GM12878 (cell line): Measurements from ENCODE around the gene TSHR. TPM values are rescaled to one million over a fixed set of nuclear protein-coding genes. Genes with fewer than 3 reads are reported as not detected.

Experiments
- ATAC-seq: fragments of 200-7000 bp; cut with Tn5 transposase; 3 replicates; pipeline ENCODE4 v1.9.1; 2020; ENCODE audit warnings: mild to moderate bottlenecking, moderate library complexity
- BruUV-seq: library from RNA; stranded (reverse); fragments of 400-500 nt; replicated peaks from 2 replicates; lab custom pipeline; 2021; lab: Mats Ljungman, UMichigan
- CTCF ChIA-PET: fragments of 300-600 bp; sonication (Branson Sonifier 250); formaldehyde crosslinking; extraction: SDS; loops from one replicate; lab custom pipeline; 2021; ENCODE audit warnings: inconsistent platforms; lab: Yijun Ruan, JAX
- POLR2A ChIA-PET: fragments of 350-600 bp; formaldehyde crosslinking; extraction: SDS; loops from one replicate; lab custom pipeline; 2021; ENCODE audit warnings: inconsistent platforms; lab: Charles Lee
- RAD21 ChIA-PET: fragments of 300-600 bp; sonication (Branson Sonifier 250); formaldehyde crosslinking; loops from one replicate; lab custom pipeline; 2023; ENCODE audit warnings: antibody characterized with exemption; ENCODE audit not compliant: unreplicated experiment; lab: Charles Lee
- SMC1A ChIA-PET: fragments of 300-600 bp; sonication (Branson Sonifier 250); formaldehyde crosslinking; loops from one replicate; lab custom pipeline; 2023; ENCODE audit not compliant: unreplicated experiment, uncharacterized antibody; lab: Charles Lee
- DNase-seq: peaks from one replicate; pipeline ENCODE4 v3.0.0-alpha.2; 2011; ENCODE audit warnings: low read depth, low spot score
- FAIRE-seq: peaks from 3 replicates; lab custom pipeline; 2011; peaks lifted over from hg19 to GRCh38; lab: Jason Lieb, UNC
- H2AFZ ChIP-seq: 2 replicates; pipeline ENCODE4 v1.6.0; 2011; ENCODE audit warnings: low read depth, low read length, control low read depth; ENCODE audit not compliant: control insufficient read depth
- H3K27ac ChIP-seq: 2 replicates; pipeline ENCODE4 v1.5.1; 2011; ENCODE audit warnings: control low read depth; ENCODE audit not compliant: control insufficient read depth, insufficient read depth
- H3K27me3 ChIP-seq, 2 experiments: replicated peaks in 1 of 2; 2 replicates each; pipeline versions ENCODE4 v1.6.0 to v1.6.1; 2011; ENCODE audit warnings: low read length in 1 of 2; ENCODE audit not compliant: control insufficient read depth in 2 of 2, insufficient read depth in 2 of 2
- H3K36me3 ChIP-seq, 2 experiments: 2 replicates each; pipeline ENCODE4 v1.5.1; 2011; ENCODE audit warnings: low read length in 1 of 2; ENCODE audit not compliant: control insufficient read depth in 2 of 2, insufficient read depth in 2 of 2
- H3K4me1 ChIP-seq: 2 replicates; pipeline ENCODE4 v1.6.1; 2011; ENCODE audit warnings: mild to moderate bottlenecking, low read length, moderate library complexity, mixed read lengths; ENCODE audit not compliant: control insufficient read depth, insufficient read depth
- H3K4me2 ChIP-seq: 2 replicates; pipeline ENCODE4 v1.6.0; 2011; ENCODE audit warnings: control low read depth; ENCODE audit not compliant: control insufficient read depth, insufficient read depth
- H3K4me3 ChIP-seq: fragments of 200-600 bp; sonication (generic); 2 replicates; pipeline ENCODE4 v1.5.1; 2016
- H3K79me2 ChIP-seq: 2 replicates; pipeline ENCODE4 v1.6.0; 2011; ENCODE audit warnings: low read length; ENCODE audit not compliant: control insufficient read depth, insufficient read depth
- H3K9ac ChIP-seq: 2 replicates; pipeline ENCODE4 v1.8.0; 2011; ENCODE audit warnings: low read length, control low read depth, mixed read lengths; ENCODE audit not compliant: control insufficient read depth, insufficient read depth
- H3K9me3 ChIP-seq: replicated peaks from 3 replicates; pipeline ENCODE4 v1.5.1; 2011; ENCODE audit warnings: mild to moderate bottlenecking, low read length; ENCODE audit not compliant: control insufficient read depth, insufficient read depth
- H4K20me1 ChIP-seq: 2 replicates; pipeline ENCODE4 v1.6.0; 2011; ENCODE audit not compliant: control insufficient read depth, insufficient read depth
- BHLHE40 ChIP-seq, 2 experiments: fragments of 450-650 bp in 1 of 2; IDR thresholded peaks; 2 replicates each; pipeline ENCODE4 v1.6.1; 2011 to 2017; ENCODE audit warnings: low read depth in 2 of 2, borderline replicate concordance in 1 of 2, improper control_type of control experiment in 1 of 2, low read length in 1 of 2, mild to moderate bottlenecking in 1 of 2
- CHD2 ChIP-seq: IDR thresholded peaks from 2 replicates; pipeline ENCODE4 v1.6.1; 2011; ENCODE audit warnings: low read depth, low read length, improper control_type of control experiment, borderline replicate concordance
- CREM ChIP-seq: IDR thresholded peaks from 2 replicates; pipeline ENCODE4 v1.6.1; 2014; ENCODE audit warnings: antibody characterized with exemption, low read depth
- CUX1 ChIP-seq: IDR thresholded peaks from 2 replicates; pipeline ENCODE4 v1.6.1; 2012; ENCODE audit warnings: improper control_type of control experiment, low read depth, low read length; ENCODE audit not compliant: insufficient replicate concordance
- E4F1 ChIP-seq: fragments of 450-650 bp; IDR thresholded peaks from 2 replicates; pipeline ENCODE4 v1.6.1; 2018; ENCODE audit warnings: borderline replicate concordance, mild to moderate bottlenecking; ENCODE audit not compliant: partially characterized antibody
- ESRRA ChIP-seq: IDR thresholded peaks from 2 replicates; pipeline ENCODE4 v1.6.1; 2012; ENCODE audit warnings: mild to moderate bottlenecking, low read length, improper control_type of control experiment
- JUND ChIP-seq: IDR thresholded peaks from 2 replicates; pipeline ENCODE4 v1.6.1; 2012; ENCODE audit warnings: low read depth, mild to moderate bottlenecking, low read length, improper control_type of control experiment, moderate library complexity
- KLF5 ChIP-seq: fragments of 450-650 bp; IDR thresholded peaks from 2 replicates; pipeline ENCODE4 v1.6.1; 2014; ENCODE audit warnings: mild to moderate bottlenecking; ENCODE audit not compliant: partially characterized antibody
- MTA2 ChIP-seq: fragments of 450-650 bp; IDR thresholded peaks from 2 replicates; pipeline ENCODE4 v1.6.1; 2016; ENCODE audit warnings: low read depth, mild to moderate bottlenecking, moderate library complexity
- NFXL1 ChIP-seq: fragments of 450-650 bp; IDR thresholded peaks from 2 replicates; pipeline ENCODE4 v1.6.1; 2017; ENCODE audit warnings: antibody characterized with exemption, mild to moderate bottlenecking, borderline replicate concordance
- POU2F2 ChIP-seq: IDR thresholded peaks from 3 replicates; pipeline ENCODE4 v1.6.1; 2011; ENCODE audit warnings: low read depth, mild to moderate bottlenecking, low read length, borderline replicate concordance
- RELA ChIP-seq: fragments of 450-650 bp; IDR thresholded peaks from 2 replicates; pipeline ENCODE4 v1.8.0; 2014; ENCODE audit warnings: borderline replicate concordance; ENCODE audit not compliant: partially characterized antibody
- SRF ChIP-seq, 2 experiments: IDR thresholded peaks; 2 replicates each; pipeline ENCODE4 v1.6.1; 2011; ENCODE audit warnings: low read depth in 2 of 2, low read length in 2 of 2, mild to moderate bottlenecking in 1 of 2, moderate library complexity in 1 of 2
- TCF7 ChIP-seq: IDR thresholded peaks from 2 replicates; pipeline ENCODE4 v1.6.1; 2014; ENCODE audit warnings: antibody characterized with exemption, borderline replicate concordance
- ZNF217 ChIP-seq: fragments of 450-650 bp; IDR thresholded peaks from 2 replicates; pipeline ENCODE4 v1.6.1; 2017; ENCODE audit warnings: antibody characterized with exemption, mild to moderate bottlenecking
- ZNF622 ChIP-seq: fragments of 450-650 bp; IDR thresholded peaks from 2 replicates; pipeline ENCODE4 v1.6.1; 2017; ENCODE audit warnings: mild to moderate bottlenecking, inconsistent platforms
- ZZZ3 ChIP-seq: IDR thresholded peaks from 2 replicates; pipeline ENCODE4 v1.6.1; 2011; ENCODE audit warnings: low read depth; ENCODE audit not compliant: control insufficient read depth, insufficient read length
- in situ Hi-C: fragments of 300-500 bp; cut with MboI; formaldehyde crosslinking; loops from 9 replicates; pipeline ENCODE4 v1.14.3; 2018; ENCODE audit warnings: mixed read lengths
- intact Hi-C: fragments of 100-400 bp; cut with micrococcal nuclease; formaldehyde crosslinking; loops from one replicate; pipeline ENCODE4 v1.14.2; 2022; ENCODE audit not compliant: unreplicated experiment
- polyA plus RNA-seq, 11 experiments: library from polyadenylated mRNA; depleted of rRNA in 4 of 11; unstranded in 6 of 11; stranded (reverse) in 5 of 11; fragments of >200 nt; fragmentation: Nextera tagmentation in 4 of 11; fragmentation: Illumina TruSeq in 1 of 11; extraction: Ambion mirVana in 4 of 11; extraction: Trizol in 1 of 11; gene quantifications; 1 replicate in 1 of 11; 2 replicates in 10 of 11; pipeline versions ENCODE4 v1.2.1 to v1.2.3, GENCODE V29; 2011 to 2016; ENCODE audit warnings: inconsistent platforms in 2 of 11, missing spikeins in 2 of 11, low read depth in 1 of 11
- total RNA-seq, 4 experiments: library from RNA; depleted of rRNA in 3 of 4; stranded (reverse); fragments of >200 nt in 3 of 4; fragmentation: Illumina TruSeq in 1 of 4; extraction: Trizol in 1 of 4; gene quantifications; 2 replicates each; pipeline versions ENCODE4 v1.2.1 to v1.2.3, GENCODE V29; 2013 to 2021

The TSHR gene
- total and polyA plus RNA-seq, 10 of the 15 experiments (the other 5 are each of a cell fraction or from before 2014, with no cell fraction given), result 0.06 to 0.31 TPM; not detected in 8

GRCh38 chr14:80919622-80920021 lies 35.8 kb upstream of the TSHR start (continued):
- TF ChIP-seq MTA2 (no peak), CHD2 (no peak), CREM (no peak), KLF5 (no peak), SRF (IDR thresholded peaks at IDR 0.05; ENCODE audit: low read depth in 2 of 2, low read length in 2 of 2) (no peak), ZZZ3 (no peak), NFXL1 (no peak), ZNF622 (no peak)

- H2AFZ ChIP-seq, result no peak overlapping the region
- no peak overlapping the region for H3K9ac ChIP-seq
- no peaks in the 10 kb centered on the region for H3K79me2 ChIP-seq
- intact Hi-C loops (no loop called here), in situ Hi-C loops (no loop called here)
- H3K27ac ChIP-seq, result no peak overlapping the region
- H4K20me1 ChIP-seq, result no peaks in the 10 kb centered on the region
- no peaks in the 10 kb centered on the region for H3K4me1 ChIP-seq
- ChIA-PET POLR2A (interaction anchor here (1.3 kb wide), 1 partner anchor 13 kb away, joined by 3 read pairs; no protein-coding TSS in a partner anchor), RAD21 (no interaction called here), CTCF (interaction anchor here (1.0 kb wide), 1 partner anchor 74 kb away, joined by 3 read pairs; no protein-coding TSS in a partner anchor)
- H3K4me2 ChIP-seq, result no peak overlapping the region
- no peak for ATAC-seq
- no peak overlapping the region for H3K4me3 ChIP-seq
- H3K36me3 ChIP-seq, result no peaks in the 10 kb centered on the region
- no TSS peak for BruUV-seq
- TF ChIP-seq CUX1 (no peak), TCF7 (no peak), E4F1 (no peak), ESRRA (no peak), CHD2 (no peak), RELA (no peak), JUND (no peak), ZNF217 (no peak), POU2F2 (no peak), BHLHE40 (IDR thresholded peaks at IDR 0.05; ENCODE audit: borderline replicate concordance in 1 of 2, low read depth in 2 of 2, low read length in 1 of 2) (no peak)
- TF ChIP-seq, all 136 proteins: peak for 0
- SMC1A ChIA-PET, result no interaction called here
- DNase-seq, result no peak
- H3K27me3 ChIP-seq, result no peaks in the 10 kb centered on the region
- FAIRE-seq, result no peak
- no peaks in the 10 kb centered on the region for H3K9me3 ChIP-seq
Measured at GRCh38 chr14:80923368-80923767, 32.1 kb upstream of the TSHR start.
